HL-60 (cell line): ENCODE results near the gene SULT1A2.
"Not testable (repeated sequence)": the region's sequence is repeated elsewhere in the genome, so short reads cannot be mapped to it uniquely, and the experiment has no call there.

Experiments
- DNase-seq, 2 experiments: peaks; one replicate each; pipeline ENCODE4 v3.0.0-alpha.2; 2010 to 2020; ENCODE audit warnings: low read depth in 1 of 2, low spot score in 1 of 2
- H3K27ac ChIP-seq: fragments of 250-450 bp; sonication (Bioruptor Pico); replicated peaks from 2 replicates; pipeline ENCODE4 v1.5.1; 2020; ENCODE audit warnings: mild to moderate bottlenecking, moderate library complexity
- H3K27me3 ChIP-seq: fragments of 250-450 bp; sonication (Bioruptor Pico); 2 replicates; pipeline ENCODE4 v1.5.1; 2021; ENCODE audit warnings: mild to moderate bottlenecking, moderate library complexity; ENCODE audit not compliant: insufficient read depth, poor library complexity, severe bottlenecking
- H3K4me3 ChIP-seq: replicated peaks from 2 replicates; pipeline ENCODE4 v1.5.1; 2011; ENCODE audit warnings: mild to moderate bottlenecking, control low read depth, low read length; ENCODE audit not compliant: insufficient read depth
- GABPA ChIP-seq: IDR thresholded peaks from 2 replicates; pipeline ENCODE4 v1.6.1; 2012; ENCODE audit warnings: low read depth
- POLR2AphosphoS5 ChIP-seq: IDR thresholded peaks from 2 replicates; pipeline ENCODE4 v1.6.1; 2012; ENCODE audit warnings: low read depth
- SPI1 ChIP-seq: IDR thresholded peaks from 2 replicates; pipeline ENCODE4 v1.6.1; 2012; ENCODE audit warnings: low read depth, mild to moderate bottlenecking, borderline replicate concordance
- TF ChIP-seq, protein P1 (sequence below): IDR thresholded peaks from 2 replicates; pipeline ENCODE4 v1.6.1; 2012; ENCODE audit warnings: low read depth; ENCODE audit not compliant: insufficient replicate concordance
- TF ChIP-seq, protein P2 (sequence below): IDR thresholded peaks from one replicate; pipeline ENCODE4 v1.5.1; 2011; ENCODE audit warnings: low read length, control low read depth, inconsistent platforms; ENCODE audit not compliant: insufficient read depth

Gene SULT1A2

DNA sequence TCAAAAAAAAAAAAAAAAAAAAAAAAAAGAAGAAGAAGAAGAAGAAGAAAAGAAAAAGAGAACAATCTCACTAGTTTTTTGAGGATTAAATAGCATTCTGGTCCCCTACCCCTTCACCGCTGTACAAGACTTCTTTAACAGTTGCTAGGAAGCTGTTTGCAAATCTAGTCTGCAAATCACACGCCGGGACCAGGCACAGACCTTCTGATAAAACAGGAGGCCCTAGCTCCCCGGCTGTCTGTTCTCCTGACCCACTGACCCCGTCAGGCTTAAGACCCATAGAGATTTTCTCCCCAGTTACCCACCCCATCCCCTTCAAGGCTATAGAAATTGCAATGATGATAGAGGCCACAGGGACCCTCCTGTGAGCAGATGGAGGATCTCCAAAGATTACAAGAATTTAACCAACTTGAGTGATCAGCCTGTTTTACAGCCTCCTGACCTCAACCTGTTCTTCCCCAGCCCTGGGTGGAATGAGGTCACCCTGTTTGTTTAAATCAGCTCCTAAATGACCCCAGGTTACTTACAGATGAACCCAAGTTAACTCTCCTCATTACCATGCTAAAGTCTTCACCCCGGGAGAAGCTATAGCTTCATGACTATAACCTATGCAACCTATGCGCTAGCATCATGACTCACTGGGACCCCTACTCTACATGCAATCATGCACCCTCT, 24.8 kb upstream of the SULT1A2 start:
- Histone ChIP-seq H3K27me3 (no peaks in the 10 kb centered on the region), H3K4me3 (no peak overlapping the region), H3K27ac (no peak overlapping the region)
- DNase-seq: no peak
- no peak for TF ChIP-seq POLR2AphosphoS5
- no peak for TF ChIP-seq GABPA
- TF ChIP-seq, protein P1, sequence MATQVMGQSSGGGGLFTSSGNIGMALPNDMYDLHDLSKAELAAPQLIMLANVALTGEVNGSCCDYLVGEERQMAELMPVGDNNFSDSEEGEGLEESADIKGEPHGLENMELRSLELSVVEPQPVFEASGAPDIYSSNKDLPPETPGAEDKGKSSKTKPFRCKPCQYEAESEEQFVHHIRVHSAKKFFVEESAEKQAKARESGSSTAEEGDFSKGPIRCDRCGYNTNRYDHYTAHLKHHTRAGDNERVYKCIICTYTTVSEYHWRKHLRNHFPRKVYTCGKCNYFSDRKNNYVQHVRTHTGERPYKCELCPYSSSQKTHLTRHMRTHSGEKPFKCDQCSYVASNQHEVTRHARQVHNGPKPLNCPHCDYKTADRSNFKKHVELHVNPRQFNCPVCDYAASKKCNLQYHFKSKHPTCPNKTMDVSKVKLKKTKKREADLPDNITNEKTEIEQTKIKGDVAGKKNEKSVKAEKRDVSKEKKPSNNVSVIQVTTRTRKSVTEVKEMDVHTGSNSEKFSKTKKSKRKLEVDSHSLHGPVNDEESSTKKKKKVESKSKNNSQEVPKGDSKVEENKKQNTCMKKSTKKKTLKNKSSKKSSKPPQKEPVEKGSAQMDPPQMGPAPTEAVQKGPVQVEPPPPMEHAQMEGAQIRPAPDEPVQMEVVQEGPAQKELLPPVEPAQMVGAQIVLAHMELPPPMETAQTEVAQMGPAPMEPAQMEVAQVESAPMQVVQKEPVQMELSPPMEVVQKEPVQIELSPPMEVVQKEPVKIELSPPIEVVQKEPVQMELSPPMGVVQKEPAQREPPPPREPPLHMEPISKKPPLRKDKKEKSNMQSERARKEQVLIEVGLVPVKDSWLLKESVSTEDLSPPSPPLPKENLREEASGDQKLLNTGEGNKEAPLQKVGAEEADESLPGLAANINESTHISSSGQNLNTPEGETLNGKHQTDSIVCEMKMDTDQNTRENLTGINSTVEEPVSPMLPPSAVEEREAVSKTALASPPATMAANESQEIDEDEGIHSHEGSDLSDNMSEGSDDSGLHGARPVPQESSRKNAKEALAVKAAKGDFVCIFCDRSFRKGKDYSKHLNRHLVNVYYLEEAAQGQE: no peak
- TF ChIP-seq, protein P2, sequence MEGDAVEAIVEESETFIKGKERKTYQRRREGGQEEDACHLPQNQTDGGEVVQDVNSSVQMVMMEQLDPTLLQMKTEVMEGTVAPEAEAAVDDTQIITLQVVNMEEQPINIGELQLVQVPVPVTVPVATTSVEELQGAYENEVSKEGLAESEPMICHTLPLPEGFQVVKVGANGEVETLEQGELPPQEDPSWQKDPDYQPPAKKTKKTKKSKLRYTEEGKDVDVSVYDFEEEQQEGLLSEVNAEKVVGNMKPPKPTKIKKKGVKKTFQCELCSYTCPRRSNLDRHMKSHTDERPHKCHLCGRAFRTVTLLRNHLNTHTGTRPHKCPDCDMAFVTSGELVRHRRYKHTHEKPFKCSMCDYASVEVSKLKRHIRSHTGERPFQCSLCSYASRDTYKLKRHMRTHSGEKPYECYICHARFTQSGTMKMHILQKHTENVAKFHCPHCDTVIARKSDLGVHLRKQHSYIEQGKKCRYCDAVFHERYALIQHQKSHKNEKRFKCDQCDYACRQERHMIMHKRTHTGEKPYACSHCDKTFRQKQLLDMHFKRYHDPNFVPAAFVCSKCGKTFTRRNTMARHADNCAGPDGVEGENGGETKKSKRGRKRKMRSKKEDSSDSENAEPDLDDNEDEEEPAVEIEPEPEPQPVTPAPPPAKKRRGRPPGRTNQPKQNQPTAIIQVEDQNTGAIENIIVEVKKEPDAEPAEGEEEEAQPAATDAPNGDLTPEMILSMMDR: no peak
- TF ChIP-seq SPI1: no peak

DNA sequence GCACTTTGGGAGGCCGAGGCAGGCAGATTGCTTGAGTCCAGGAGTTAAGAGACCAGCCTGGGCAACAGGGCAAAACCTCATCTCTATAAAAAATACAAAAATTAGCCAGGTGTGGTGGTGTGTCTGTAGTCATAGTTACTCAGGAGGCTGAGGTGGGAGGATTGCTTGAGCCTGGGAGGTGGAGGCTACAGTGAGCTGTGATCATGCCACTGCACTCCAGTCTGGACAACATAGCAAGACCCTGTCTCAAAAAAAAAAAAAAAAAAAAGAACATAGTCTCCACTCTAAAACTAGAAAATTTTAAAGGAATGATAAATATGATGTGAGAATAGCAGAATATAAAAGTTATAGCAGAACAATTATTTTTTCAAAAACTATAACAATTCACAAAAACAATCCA, 23.5 kb upstream of the SULT1A2 start:
- H3K27ac ChIP-seq, DNase-seq, H3K27me3 ChIP-seq, H3K4me3 ChIP-seq: not testable (repeated sequence)

DNA sequence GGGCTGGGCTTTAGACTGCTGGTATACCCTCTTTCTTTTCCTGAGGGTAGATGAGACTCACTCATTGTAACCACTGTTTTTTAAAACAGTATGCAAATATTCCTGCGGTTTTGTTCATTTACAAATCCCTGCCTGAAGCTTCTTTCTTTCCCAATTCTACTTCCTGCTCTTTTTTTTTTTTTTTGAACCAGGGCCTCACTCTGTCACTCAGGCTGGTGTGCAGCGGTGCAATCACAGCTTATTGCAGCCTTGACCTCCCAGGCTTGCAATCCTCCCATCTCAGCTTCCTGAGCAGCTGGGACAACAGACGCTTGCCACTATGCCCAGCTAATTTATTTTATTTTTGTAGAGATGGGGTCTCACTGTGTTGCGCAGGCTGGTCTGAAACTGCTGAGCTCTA, 21.0 kb upstream of the SULT1A2 start:
- TF ChIP-seq, protein P2: no peak
- TF ChIP-seq POLR2AphosphoS5 (no peak), SPI1 (no peak), GABPA (no peak)
- TF ChIP-seq, protein P1: no peak
- Histone ChIP-seq H3K27me3 (no peaks in the 10 kb centered on the region), H3K4me3 (no peak overlapping the region), H3K27ac (no peak overlapping the region)
- peak in 1 of 2 experiments; percentile 77 for DNase-seq

DNA sequence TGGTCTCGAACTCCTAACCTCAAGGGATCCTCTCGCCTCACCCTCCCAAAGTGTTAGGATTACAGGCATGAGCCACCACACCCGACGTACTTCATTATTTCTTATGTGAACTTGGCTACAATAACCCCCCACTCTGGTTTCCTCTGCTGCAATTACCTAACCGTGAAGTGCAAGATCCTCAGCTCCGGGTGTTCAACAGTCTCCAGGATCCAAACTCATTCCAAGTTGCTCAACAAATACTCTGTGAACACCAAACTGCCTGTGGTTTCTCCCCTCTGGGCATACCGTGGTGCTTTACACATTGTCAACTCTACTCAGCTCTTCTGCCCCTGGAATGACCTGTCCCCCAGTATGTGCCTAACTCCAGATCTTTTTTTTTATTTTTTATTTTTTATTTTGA, 19.8 kb upstream of the SULT1A2 start:
- peak in 1 of 2 experiments; percentile 86 for DNase-seq
- no peaks in the 10 kb centered on the region for H3K27me3 ChIP-seq
- TF ChIP-seq SPI1 (no peak), POLR2AphosphoS5 (no peak), GABPA (no peak)
- TF ChIP-seq, protein P1: no peak
- TF ChIP-seq, protein P2: no peak
- peak overlapping the region; percentile 53 for H3K27ac ChIP-seq
- no peak overlapping the region for H3K4me3 ChIP-seq

DNA sequence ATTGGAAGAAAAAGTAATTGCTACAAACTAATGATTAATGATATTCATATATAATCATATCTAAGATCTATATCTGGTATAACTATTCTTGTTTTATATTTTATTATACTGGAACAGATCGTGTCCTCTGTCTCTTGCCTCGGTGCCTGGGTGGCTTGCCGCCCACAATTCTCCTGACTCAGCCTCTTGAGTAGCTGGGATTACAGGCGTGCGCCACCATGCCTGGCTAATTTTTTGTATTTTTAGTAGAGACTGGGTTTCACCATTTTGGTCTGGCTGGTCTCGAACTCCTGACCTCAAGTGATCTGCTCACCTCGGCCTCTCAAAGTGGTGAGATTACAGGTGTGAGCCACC, 19.4 kb upstream of the SULT1A2 start:
- H3K27ac ChIP-seq: peak overlapping the region; percentile 53
- not testable (repeated sequence) for H3K27me3 ChIP-seq, DNase-seq, H3K4me3 ChIP-seq
